C4-2B (cell line): Measurements from ENCODE around the gene ITGBL1.

Experiments
- ZFX ChIP-seq: fragments of 450-650 bp; IDR thresholded peaks from 2 replicates; pipeline ENCODE4 v1.6.1; 2017
- TF ChIP-seq, protein P1 (sequence below): fragments of 450-650 bp; conservative IDR thresholded peaks from 2 replicates; pipeline ENCODE4 v1.5.1; 2017; ENCODE audit warnings: mild to moderate bottlenecking

DNA sequence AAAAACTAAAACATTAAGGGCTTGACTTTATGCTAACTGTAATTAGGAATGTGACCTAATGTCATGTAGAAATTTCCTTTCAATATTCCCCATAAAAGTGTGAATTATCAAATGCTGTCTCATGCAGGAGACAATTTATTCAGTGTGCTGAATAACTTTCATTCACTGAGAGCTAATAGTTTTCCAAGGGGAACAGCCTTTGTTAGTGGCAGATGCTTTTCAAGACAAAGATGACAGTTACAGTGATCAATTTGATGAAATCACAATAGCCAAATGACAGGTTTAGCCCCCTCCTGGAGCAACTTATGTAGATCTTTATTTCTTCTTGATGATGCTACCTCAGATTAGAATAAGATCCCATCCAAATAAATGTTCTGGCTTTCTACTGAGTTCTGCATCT is 275.5 kb downstream of the ITGBL1 start:
- TF ChIP-seq, protein P1, sequence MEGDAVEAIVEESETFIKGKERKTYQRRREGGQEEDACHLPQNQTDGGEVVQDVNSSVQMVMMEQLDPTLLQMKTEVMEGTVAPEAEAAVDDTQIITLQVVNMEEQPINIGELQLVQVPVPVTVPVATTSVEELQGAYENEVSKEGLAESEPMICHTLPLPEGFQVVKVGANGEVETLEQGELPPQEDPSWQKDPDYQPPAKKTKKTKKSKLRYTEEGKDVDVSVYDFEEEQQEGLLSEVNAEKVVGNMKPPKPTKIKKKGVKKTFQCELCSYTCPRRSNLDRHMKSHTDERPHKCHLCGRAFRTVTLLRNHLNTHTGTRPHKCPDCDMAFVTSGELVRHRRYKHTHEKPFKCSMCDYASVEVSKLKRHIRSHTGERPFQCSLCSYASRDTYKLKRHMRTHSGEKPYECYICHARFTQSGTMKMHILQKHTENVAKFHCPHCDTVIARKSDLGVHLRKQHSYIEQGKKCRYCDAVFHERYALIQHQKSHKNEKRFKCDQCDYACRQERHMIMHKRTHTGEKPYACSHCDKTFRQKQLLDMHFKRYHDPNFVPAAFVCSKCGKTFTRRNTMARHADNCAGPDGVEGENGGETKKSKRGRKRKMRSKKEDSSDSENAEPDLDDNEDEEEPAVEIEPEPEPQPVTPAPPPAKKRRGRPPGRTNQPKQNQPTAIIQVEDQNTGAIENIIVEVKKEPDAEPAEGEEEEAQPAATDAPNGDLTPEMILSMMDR: no peak
- TF ChIP-seq ZFX: no peak
